Measurements from ENCODE around the gene UBE2L3.
"Not testable (repeated sequence)": the region's sequence is repeated elsewhere in the genome, so short reads cannot be mapped to it uniquely, and the experiment has no call there.

Gene UBE2L3

GRCh38 chr22:21594865-21595452 lies 27.4 kb downstream of the UBE2L3 start:
- TF ChIP-seq CTCF (IDR thresholded peaks at IDR 0.05; ENCODE audit: low read depth, low read length): no peak
- no peak overlapping the region for H3K4me3 ChIP-seq (ENCODE audit: low read depth, low read length)

GRCh38 chr22:21596356-21597135 lies 29.0 kb downstream of the UBE2L3 start:
- not testable (repeated sequence) for H3K4me3 ChIP-seq (ENCODE audit: low read depth, low read length)

- no peak for TF ChIP-seq CTCF (IDR thresholded peaks at IDR 0.05; ENCODE audit: low read depth, low read length)
- H3K4me3 ChIP-seq (ENCODE audit: low read depth, low read length): no peak overlapping the region
Observed at GRCh38 chr22:21598302-21598701, 30.8 kb downstream of the UBE2L3 start.

- no peak for TF ChIP-seq CTCF (IDR thresholded peaks at IDR 0.05; ENCODE audit: low read depth, low read length)
- H3K4me3 ChIP-seq (ENCODE audit: low read depth, low read length): no peak overlapping the region
Observed at GRCh38 chr22:21599053-21599893, 31.8 kb downstream of the UBE2L3 start.

- TF ChIP-seq CTCF (IDR thresholded peaks at IDR 0.05; ENCODE audit: low read depth, low read length): no peak
- no peak overlapping the region for H3K4me3 ChIP-seq (ENCODE audit: low read depth, low read length)
Observed at GRCh38 chr22:21602579-21602978, 35.1 kb downstream of the UBE2L3 start.

- H3K4me3 ChIP-seq (ENCODE audit: low read depth, low read length): no peak overlapping the region
- no peak for TF ChIP-seq CTCF (IDR thresholded peaks at IDR 0.05; ENCODE audit: low read depth, low read length)
Observed at GRCh38 chr22:21603973-21604372, 36.5 kb downstream of the UBE2L3 start.

- H3K4me3 ChIP-seq (ENCODE audit: low read depth, low read length): no peak overlapping the region
- no peak for TF ChIP-seq CTCF (IDR thresholded peaks at IDR 0.05; ENCODE audit: low read depth, low read length)
Observed at GRCh38 chr22:21605887-21606564, 38.5 kb downstream of the UBE2L3 start.

Data from WI38 (cell line).